GM12801 (cell line): ENCODE measurements around the gene PADI1.

Experiments
- TF ChIP-seq, protein P1 (sequence below): IDR thresholded peaks from one replicate; pipeline ENCODE4 v1.5.1; 2011; ENCODE audit warnings: control low read depth; ENCODE audit not compliant: insufficient read length; ENCODE audit errors: extremely low read depth

PADI1 gene

GRCh38 chr1:17236779-17237560 is 32.0 kb downstream of the PADI1 start:
- TF ChIP-seq, protein P1, sequence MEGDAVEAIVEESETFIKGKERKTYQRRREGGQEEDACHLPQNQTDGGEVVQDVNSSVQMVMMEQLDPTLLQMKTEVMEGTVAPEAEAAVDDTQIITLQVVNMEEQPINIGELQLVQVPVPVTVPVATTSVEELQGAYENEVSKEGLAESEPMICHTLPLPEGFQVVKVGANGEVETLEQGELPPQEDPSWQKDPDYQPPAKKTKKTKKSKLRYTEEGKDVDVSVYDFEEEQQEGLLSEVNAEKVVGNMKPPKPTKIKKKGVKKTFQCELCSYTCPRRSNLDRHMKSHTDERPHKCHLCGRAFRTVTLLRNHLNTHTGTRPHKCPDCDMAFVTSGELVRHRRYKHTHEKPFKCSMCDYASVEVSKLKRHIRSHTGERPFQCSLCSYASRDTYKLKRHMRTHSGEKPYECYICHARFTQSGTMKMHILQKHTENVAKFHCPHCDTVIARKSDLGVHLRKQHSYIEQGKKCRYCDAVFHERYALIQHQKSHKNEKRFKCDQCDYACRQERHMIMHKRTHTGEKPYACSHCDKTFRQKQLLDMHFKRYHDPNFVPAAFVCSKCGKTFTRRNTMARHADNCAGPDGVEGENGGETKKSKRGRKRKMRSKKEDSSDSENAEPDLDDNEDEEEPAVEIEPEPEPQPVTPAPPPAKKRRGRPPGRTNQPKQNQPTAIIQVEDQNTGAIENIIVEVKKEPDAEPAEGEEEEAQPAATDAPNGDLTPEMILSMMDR = no peak

DNA sequence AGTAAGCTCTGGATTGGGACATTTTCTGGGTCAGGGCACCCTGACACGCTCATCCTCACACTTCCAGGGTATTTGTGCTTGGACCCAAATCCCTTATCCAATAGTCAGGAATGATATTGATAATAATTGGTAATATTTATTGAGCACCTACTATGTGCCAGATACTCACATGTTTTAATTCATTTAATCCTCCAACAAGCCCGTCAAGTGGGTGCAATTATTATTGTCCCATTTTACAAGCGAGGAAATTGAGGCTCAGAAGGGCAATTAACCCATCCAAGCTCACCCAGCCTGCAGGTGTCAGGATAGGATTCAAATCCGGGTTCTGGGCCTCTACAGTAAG is 32.6 kb downstream of the PADI1 start:
- TF ChIP-seq, protein P1 = no peak

- TF ChIP-seq, protein P1 = no peak
These were observed 34.5 kb downstream of the PADI1 start for GRCh38 chr1:17239420-17239819.

DNA sequence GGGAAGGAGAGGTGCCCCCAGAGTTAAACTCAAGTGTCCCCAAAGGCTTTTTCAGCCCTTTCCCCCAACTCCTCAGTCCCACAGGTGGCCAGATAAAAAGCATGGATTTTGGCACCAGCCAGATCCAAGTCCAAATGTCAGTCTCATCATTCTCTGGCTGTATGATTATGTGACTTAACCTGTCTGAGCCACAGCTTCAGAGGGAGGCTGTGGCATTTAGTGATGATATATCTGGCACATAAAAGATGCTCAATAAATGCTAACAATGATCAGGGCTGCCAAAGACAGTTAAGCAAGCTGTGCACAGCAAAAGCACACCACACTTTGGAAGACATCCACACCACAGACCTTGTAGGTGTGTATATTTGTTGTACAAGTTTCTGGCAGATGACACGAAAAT is 38.3 kb downstream of the PADI1 start:
- TF ChIP-seq, protein P1 = no peak

GRCh38 chr1:17244821-17245740 is 40.2 kb downstream of the PADI1 start:
- TF ChIP-seq, protein P1 = no peak

- TF ChIP-seq, protein P1 = no peak
These were observed 40.9 kb downstream of the PADI1 start for GRCh38 chr1:17245816-17246325.

- TF ChIP-seq, protein P1 = no peak
These were observed 42.0 kb downstream of the PADI1 start for GRCh38 chr1:17246971-17247370.
